ENCODE measurements around the gene TRIP10. TPM values are rescaled to one million over a fixed set of nuclear protein-coding genes. Genes with fewer than 3 reads are reported as not detected.
A peak's percentile ranks its signal among the peaks of the same experiment; 100 is the strongest.

Gene TRIP10
- total RNA-seq, 1 experiment from 2014 or later: 107 TPM

DNA sequence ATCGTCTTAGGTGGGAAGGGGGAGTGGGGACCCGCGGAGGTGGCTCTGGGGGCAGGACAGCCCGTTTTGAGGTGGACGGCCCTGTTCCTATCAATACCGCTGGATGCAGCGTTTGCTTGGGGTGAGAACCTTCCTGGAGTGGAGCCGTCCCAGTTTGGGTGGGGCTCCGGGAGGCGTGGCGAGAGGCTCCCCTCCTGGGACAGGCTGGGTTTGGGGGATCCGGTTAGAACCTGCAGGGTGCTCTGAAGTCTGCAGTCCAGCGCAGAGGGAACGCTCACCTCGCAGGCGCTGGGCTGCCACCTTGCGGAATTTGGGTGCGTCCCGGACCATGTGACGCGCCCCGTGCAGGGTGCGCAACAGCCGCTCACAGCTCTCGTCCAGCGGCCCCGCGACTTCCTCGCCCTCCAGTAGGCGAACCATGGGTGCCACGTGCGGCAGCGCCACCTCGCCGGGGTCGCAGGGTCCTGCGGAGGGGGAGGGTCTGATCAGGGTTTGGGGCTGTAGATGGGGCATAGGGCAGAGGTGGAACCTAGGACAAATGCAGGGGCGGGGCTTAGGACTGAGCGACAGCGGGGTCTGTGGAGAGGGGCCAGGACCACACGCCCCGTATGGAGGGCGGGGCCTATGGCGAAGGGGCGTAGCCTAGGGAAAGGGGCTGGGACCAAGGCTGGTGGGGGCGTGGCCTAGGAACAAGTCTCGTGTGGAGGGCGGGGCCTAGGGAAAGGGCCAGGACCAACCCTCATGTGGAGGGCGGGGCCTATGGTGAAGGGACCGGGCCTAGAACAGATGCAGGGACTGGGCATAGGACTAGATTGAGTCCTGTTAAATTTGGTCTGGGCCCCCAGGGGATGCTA, 13.9 kb downstream of the TRIP10 start:
- peak; percentile 97 for DNase-seq
- H3K4me3 Mint-ChIP-seq (ENCODE audit: unreplicated experiment): peak overlapping the region; percentile 94
- TF ChIP-seq, protein P1, sequence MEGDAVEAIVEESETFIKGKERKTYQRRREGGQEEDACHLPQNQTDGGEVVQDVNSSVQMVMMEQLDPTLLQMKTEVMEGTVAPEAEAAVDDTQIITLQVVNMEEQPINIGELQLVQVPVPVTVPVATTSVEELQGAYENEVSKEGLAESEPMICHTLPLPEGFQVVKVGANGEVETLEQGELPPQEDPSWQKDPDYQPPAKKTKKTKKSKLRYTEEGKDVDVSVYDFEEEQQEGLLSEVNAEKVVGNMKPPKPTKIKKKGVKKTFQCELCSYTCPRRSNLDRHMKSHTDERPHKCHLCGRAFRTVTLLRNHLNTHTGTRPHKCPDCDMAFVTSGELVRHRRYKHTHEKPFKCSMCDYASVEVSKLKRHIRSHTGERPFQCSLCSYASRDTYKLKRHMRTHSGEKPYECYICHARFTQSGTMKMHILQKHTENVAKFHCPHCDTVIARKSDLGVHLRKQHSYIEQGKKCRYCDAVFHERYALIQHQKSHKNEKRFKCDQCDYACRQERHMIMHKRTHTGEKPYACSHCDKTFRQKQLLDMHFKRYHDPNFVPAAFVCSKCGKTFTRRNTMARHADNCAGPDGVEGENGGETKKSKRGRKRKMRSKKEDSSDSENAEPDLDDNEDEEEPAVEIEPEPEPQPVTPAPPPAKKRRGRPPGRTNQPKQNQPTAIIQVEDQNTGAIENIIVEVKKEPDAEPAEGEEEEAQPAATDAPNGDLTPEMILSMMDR (IDR thresholded peaks at IDR 0.05; ENCODE audit: insufficient read depth in 1 of 2, low read depth in 1 of 2, low read length in 1 of 2, severe bottlenecking in 1 of 2, unreplicated experiment in 1 of 2): peak; percentile 40 to 45
- ChIA-PET CTCF (interaction anchor here (1.2 to 2.6 kb wide), 5 partner anchors 12 to 237 kb away, joined by 3 to 29 read pairs (median 3); partner anchors contain the start of gene GPR108), POLR2A (interaction anchor here (0.9 to 2.6 kb wide), 5 partner anchors 13 to 277 kb away, joined by 4 to 27 read pairs (median 11); partner anchors contain the start of genes GPR108, SH2D3A and TRIP10)
- Histone ChIP-seq H3K27me3 (replicated peaks; ENCODE audit: control insufficient read depth, insufficient read depth, low read length) (no peaks in the 10 kb centered on the region), H3K36me3 (ENCODE audit: control insufficient read depth, insufficient read depth, low read length) (no peaks in the 10 kb centered on the region; the same call in 1 of the 2 replicates), H3K4me1 (peaks cover 18% of the 10 kb centered on the region; the same call in 1 of the 2 replicates), H3K4me3 (ENCODE audit: low read depth, low read length) (peak overlapping the region; percentile 53), H3K9me3 (no peaks in the 10 kb centered on the region)
- intact Hi-C loops (cut with micrococcal nuclease; ENCODE audit: unreplicated experiment): loop anchor here (1.0 kb wide), 3 partner anchors 13 to 110 kb away; no protein-coding TSS in a partner anchor
- no TSS peak for BruUV-seq (replicated peaks)
- H3K27ac Mint-ChIP-seq (ENCODE audit: unreplicated experiment): peak overlapping the region; percentile 98
- no peaks in the 10 kb centered on the region for H3K27me3 Mint-ChIP-seq (ENCODE audit: insufficient read depth, unreplicated experiment)
- peaks cover 6% of the 10 kb centered on the region for H3K4me1 Mint-ChIP-seq (ENCODE audit: low read depth, unreplicated experiment)
- peaks cover 83% of the 10 kb centered on the region for H3K36me3 Mint-ChIP-seq (ENCODE audit: insufficient read depth, unreplicated experiment)
- H3K9me3 Mint-ChIP-seq (ENCODE audit: unreplicated experiment): no peaks in the 10 kb centered on the region

DNA sequence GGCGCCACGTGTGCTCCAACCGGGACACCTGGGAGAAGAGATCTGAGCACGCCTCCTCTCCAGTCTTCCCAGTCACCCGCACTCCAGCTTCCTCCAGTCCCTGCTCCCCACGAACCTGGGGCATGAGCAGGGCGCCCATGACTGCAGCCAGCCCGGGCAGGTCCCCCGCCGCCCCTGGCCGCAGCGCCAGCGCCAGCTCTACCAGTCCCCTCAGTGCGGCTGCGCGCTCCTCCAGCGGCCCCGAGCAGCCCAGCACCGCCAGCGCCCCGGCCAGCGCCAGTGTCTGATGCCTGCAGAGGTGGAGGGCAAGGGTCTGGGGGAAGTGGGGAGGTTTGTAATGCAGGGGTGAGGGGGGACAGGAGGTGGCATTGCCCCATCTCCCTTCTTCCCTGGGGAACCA, 14.7 kb downstream of the TRIP10 start:
- DNase-seq: no peak
- Histone ChIP-seq H3K4me1 (peaks cover 18% of the 10 kb centered on the region; the same call in 1 of the 2 replicates), H3K36me3 (ENCODE audit: control insufficient read depth, insufficient read depth, low read length) (no peaks in the 10 kb centered on the region; the same call in 1 of the 2 replicates), H3K9me3 (no peaks in the 10 kb centered on the region), H3K4me3 (ENCODE audit: low read depth, low read length) (no peak overlapping the region), H3K27me3 (replicated peaks; ENCODE audit: control insufficient read depth, insufficient read depth, low read length) (no peaks in the 10 kb centered on the region)
- H3K27me3 Mint-ChIP-seq (ENCODE audit: insufficient read depth, unreplicated experiment): no peaks in the 10 kb centered on the region
- H3K9me3 Mint-ChIP-seq (ENCODE audit: unreplicated experiment): no peaks in the 10 kb centered on the region
- peaks cover 83% of the 10 kb centered on the region for H3K36me3 Mint-ChIP-seq (ENCODE audit: insufficient read depth, unreplicated experiment)
- ChIA-PET POLR2A (no interaction called here), CTCF (interaction anchor here (1.2 to 2.6 kb wide), 3 partner anchors 16 to 238 kb away, joined by 3 to 29 read pairs (median 8); partner anchors contain the start of gene GPR108)
- intact Hi-C loops (cut with micrococcal nuclease; ENCODE audit: unreplicated experiment): no loop called here
- peak overlapping the region; percentile 98 for H3K27ac Mint-ChIP-seq (ENCODE audit: unreplicated experiment)
- no peak overlapping the region for H3K4me3 Mint-ChIP-seq (ENCODE audit: unreplicated experiment)
- no TSS peak for BruUV-seq (replicated peaks)
- H3K4me1 Mint-ChIP-seq (ENCODE audit: low read depth, unreplicated experiment): peaks cover 6% of the 10 kb centered on the region
- TF ChIP-seq, protein P1 (IDR thresholded peaks at IDR 0.05; ENCODE audit: insufficient read depth in 1 of 2, low read depth in 1 of 2, low read length in 1 of 2, severe bottlenecking in 1 of 2, unreplicated experiment in 1 of 2): no peak

DNA sequence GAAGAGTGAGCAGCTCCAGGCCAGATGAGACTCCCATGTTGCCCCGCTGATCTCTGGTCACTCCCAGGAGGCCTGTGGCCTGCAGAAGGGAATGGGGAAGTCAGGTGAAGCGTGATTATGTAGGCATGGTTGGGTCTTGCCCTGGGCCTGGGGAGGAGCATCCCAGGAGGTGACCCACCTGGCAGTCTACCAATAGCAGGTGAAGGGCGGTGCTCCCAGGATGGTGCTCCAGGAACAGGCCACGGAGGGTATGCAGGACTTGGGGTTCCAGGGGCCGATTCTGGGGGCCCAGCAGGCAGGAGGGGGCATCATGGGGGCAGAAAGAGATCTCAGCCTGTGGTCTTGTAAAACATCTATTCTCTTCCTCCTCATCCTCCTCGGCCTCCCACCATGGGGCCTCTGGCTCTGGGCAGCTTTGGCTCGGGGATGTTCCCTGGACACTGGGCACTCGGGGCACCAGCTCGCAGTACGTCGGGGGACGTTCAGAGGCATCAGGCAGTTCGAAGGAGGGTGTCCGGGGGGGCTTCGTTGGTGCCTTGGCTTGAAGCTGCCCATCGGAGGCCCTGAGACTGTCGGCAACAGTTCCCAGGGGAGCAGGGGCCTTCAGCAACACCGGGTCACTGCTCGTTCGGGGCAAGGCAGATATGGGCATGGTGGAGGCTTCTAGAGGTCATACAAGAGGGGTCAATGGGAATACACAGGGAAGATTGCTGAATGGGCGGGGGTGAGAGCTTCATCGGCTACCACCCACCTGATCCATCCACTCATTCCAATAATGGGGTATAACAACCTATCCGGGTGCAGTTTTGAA, 15.4 kb downstream of the TRIP10 start:
- POLR2A ChIA-PET: no interaction called here
- H3K4me1 ChIP-seq: peaks cover 18% of the 10 kb centered on the region; the same call in 1 of the 2 replicates
- H3K27me3 ChIP-seq (replicated peaks; ENCODE audit: control insufficient read depth, insufficient read depth, low read length): no peaks in the 10 kb centered on the region
- Mint-ChIP-seq H3K9me3 (ENCODE audit: unreplicated experiment) (no peaks in the 10 kb centered on the region), H3K4me3 (ENCODE audit: unreplicated experiment) (no peak overlapping the region), H3K36me3 (ENCODE audit: insufficient read depth, unreplicated experiment) (peaks cover 83% of the 10 kb centered on the region), H3K4me1 (ENCODE audit: low read depth, unreplicated experiment) (peaks cover under 1% of the 10 kb centered on the region), H3K27me3 (ENCODE audit: insufficient read depth, unreplicated experiment) (no peaks in the 10 kb centered on the region), H3K27ac (ENCODE audit: unreplicated experiment) (peak overlapping the region; percentile 70)
- CTCF ChIA-PET: no interaction called here
- H3K36me3 ChIP-seq (ENCODE audit: control insufficient read depth, insufficient read depth, low read length): no peaks in the 10 kb centered on the region
- H3K4me3 ChIP-seq (ENCODE audit: low read depth, low read length): no peak overlapping the region
- H3K9me3 ChIP-seq: no peaks in the 10 kb centered on the region
- no peak for DNase-seq
- no TSS peak for BruUV-seq (replicated peaks)
- TF ChIP-seq, protein P1 (IDR thresholded peaks at IDR 0.05; ENCODE audit: insufficient read depth in 1 of 2, low read depth in 1 of 2, low read length in 1 of 2, severe bottlenecking in 1 of 2, unreplicated experiment in 1 of 2): no peak
- intact Hi-C loops (cut with micrococcal nuclease; ENCODE audit: unreplicated experiment): no loop called here
